Hematopoietic multipotent progenitor cell treated with erythropoietin and hydrocortisone succinate and interleukin-3 and kit ligand, for 8 days (in vitro differentiated cells): ENCODE results near the gene SPECC1L.
"Not testable (repeated sequence)": the region's sequence is repeated elsewhere in the genome, so short reads cannot be mapped to it uniquely, and the experiment has no call there.

ENCODE experiments used
- DNase-seq: peaks from one replicate; pipeline ENCODE4 v3.0.0-alpha.2; 2015

SPECC1L gene

DNA sequence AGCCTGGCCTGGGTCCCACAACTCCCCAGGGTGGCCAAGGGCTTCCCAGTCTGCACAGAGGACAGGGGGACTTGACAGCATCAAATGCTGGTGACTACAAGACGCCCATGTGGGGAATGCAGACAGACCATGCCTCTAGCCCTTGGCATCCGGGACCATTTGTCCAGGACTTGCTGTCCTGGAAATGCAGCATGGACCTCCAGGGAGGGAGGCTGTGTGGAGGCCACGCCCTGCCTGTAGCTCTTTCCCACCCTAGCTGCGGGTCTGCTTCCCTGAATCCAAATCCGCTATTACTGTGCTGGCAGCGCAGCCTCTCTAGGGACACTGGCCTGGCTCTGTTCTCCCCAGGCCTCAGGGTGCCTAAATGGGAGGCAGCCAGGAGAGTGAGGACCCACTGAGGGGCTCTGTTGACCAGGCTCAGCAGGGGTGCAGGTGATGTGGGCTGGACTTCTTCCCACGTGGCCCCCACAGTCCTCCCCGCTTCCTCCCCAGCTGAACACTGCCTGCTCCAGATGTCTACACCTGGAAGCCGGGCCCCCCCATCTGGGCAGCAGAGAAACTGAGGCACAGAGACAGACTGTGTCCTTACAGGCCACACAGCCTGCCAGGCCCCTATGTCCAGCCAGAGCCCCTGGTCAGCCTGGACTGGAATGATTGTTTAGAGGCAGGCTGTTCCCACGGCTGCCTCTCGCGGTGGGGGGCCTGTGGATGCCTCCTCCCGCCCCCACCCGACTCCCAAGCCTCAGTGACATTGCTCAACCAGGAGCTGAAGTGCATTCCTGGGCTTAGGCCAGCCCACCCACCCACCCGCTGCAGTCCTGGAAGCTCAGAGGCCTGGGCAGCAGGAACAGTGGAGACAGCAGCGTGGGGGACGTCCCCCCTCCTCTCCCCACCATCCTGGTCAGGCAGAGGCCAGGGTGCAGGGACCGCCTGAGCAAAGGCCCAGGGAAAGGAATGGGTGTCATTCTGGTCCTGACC is 24.8 kb upstream of the SPECC1L start:
- DNase-seq, result not testable (repeated sequence)

DNA sequence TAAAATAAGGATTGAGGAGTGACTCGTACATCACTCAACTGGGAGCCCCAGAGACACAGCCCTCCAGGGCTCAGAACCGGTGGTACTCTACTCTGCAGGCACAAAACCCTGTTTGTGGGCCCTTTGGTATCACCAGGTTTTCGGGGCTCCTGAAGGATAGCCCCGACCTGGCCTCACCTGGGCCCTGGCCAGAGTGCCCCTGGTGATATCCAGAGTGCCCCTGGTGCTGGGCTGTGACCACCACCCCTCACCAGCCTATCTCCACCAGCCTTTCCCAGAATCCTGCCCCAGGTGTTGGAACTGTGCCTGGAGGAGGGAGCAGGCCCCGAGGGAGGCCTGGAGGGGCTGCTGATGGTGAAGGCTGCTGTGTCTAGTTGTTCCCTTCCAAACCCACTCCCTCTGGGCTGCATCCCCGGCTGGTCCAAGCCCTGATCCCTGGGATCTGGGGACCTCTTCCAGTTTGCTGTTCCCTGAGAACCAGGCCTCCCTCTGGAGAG is 23.6 kb upstream of the SPECC1L start:
- no peak for DNase-seq

DNA sequence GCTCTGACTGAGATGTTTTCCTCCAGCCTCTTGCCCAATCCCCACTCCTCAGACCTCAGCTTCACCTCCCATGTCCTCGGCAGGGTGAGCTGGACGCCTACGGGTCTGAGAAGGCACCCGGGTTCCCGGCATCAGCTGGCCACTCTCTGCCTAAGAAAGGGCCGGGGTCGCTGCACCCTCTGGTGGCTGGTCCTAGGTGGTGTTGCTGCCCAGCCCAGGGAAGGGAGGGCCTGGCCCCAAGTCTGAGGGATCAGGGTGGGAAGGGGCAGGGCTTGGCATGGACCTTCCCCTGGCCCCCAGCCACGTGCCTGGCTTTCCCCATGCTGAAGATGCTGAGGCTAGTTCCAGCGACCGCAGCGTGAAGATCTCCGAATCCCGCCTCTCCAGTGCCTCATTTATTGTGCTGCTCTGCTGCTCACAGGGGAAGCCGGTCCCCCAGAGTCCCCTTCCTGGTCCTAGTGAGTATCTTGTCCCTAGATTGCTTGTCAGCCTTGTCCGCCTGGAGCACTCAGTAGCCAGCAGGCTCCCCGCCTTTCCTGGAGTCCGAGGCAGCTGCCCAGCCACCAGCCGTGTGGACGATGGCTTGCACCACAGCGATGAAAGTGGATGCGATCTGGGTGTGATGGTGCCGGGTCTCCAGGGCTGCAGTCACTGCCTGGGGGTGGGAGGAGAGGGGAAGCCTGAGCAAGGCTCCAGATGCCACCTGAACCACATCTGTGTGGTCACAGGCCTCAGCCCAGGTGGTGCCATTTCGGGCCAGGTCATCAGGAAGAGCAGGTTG is 22.9 kb upstream of the SPECC1L start:
- peak; percentile 61 for DNase-seq

DNA sequence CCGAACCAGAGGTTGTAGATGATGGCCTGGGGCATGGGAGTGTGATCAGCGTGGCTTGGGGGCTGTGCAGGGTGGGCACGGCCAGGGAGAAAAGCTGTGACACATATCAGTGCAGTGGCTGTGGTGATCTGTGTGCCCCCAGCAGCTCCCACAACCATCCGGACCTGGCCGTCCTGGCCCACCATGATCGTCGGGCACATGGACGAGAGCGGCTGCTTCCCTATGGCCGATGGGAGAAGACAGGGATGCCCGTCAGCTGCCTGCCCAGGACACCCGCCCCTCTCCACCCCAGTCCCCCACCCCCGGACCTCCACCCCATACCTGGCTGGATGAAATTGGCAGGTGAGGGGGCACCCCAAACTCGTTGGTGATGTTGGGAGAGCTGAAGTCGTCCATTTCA is 22.0 kb upstream of the SPECC1L start:
- not testable (repeated sequence) for DNase-seq

DNA sequence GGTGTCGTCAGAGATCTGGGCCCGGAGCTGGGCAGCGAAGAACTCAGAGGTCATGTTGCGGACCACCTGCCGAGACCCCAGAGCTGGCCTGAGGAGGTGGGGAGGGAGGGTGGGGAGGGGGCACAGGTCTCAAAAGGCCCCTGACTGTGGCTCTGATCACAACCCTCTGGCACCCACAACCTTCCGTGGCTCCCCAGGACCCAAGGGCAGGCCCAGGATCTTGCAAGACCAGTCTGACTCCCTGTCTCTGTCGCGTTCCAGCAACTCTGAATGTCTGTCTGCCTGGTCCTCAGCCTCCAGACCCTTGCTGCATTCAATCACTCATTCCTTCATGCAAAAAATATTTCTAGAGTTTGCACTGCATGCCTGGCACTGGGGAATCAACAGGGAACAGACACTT is 21.2 kb upstream of the SPECC1L start:
- DNase-seq, result not testable (repeated sequence)

DNA sequence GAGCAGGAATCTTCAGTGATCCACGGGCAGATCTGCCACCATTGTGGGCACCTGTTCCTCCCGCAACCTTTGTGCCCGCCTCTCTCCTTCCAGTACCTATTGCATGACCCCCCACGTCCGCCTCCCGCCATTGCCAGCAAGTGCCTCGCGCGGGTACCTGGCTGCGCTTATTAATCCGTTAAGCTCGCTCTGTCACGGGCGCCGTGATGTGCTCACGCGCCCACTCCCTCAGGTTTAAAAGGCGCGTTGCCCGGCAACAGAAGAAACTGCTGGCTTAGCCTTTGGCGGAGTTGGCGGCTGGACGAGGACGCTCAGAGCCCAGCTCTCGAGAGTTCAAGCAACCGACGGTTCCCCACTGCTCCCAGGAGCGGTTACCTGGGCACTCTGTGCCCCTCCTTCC is 19.3 kb upstream of the SPECC1L start:
- DNase-seq, result not testable (repeated sequence)

DNA sequence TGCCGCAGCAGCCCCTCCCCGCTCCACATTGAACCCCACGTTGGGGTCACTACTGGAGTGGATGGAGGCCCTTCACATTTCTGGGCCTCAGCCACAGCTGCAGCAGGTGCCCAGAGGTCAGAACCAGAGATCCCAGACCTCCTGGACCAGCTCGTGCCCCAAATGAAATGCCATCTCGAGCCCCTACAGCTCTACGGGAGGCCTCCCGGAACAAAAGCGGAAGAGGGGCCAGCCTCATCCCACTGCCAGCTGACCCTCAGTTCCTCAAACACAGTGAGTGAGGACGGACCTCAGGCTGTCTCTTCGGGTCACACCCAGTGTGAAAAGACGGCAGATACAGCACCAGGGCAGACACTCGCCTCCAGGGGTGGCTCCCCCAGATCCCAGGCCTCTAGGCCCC is 17.5 kb upstream of the SPECC1L start:
- not testable (repeated sequence) for DNase-seq

DNA sequence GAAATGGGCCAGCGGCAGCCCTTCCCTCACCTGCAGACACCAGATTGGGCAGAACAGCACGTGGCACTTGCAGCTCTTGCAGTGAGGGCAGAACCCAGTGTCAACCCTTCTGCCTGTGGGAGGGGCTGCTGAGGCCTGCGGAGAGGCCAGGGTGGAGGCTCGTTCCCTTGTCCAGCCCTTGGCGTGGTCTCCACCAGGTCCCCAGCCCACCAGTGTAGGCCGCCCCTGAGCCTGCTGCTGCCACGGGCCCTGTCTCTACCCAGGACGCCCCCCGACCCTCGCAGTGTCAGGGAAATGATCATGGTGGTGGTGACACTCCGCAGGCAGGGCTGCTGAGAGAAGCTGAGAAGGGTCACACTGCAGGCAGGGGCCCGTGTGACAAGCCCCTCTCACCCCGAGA is 14.5 kb upstream of the SPECC1L start:
- DNase-seq, result not testable (repeated sequence)

DNA sequence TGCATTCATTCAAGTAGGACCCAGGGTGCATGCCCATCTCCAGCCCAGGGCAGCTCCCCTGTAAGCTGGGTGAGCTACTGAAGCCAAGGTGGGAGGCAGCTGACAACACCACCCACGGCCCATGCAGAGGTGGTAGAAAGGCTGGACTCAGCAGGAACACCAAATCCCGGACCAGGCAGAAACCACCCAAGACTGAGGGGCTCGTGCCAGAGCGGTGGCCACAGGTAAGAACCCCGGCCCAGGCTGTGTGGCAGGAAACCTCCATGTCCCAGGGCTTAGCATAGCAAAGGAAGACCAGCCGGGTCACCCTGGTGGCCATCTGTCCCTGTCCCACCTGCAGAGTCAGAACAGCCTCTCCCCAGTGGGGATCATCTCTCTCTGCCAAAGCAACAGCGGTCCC is 13.9 kb upstream of the SPECC1L start:
- DNase-seq, result not testable (repeated sequence)

DNA sequence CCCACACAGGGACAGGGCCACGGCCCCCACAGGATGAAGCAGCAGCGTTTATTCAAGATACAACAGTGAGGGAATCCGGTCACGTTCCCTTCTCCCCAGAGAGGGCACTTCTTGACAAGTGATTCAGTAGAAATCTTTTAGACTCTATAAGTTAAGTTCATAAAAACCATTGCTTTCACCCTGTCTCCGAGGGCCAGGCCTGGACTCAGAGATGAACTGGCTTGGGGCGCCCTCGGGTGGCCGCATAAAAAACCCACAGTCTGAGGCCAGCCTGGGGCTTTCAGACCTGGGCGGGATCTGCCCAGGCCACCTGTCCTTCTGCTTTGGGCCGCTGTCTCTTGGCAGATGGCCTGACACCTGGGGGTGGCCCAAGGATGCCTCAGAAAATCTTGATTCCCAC is 11.2 kb upstream of the SPECC1L start:
- peak; percentile 83 for DNase-seq

DNA sequence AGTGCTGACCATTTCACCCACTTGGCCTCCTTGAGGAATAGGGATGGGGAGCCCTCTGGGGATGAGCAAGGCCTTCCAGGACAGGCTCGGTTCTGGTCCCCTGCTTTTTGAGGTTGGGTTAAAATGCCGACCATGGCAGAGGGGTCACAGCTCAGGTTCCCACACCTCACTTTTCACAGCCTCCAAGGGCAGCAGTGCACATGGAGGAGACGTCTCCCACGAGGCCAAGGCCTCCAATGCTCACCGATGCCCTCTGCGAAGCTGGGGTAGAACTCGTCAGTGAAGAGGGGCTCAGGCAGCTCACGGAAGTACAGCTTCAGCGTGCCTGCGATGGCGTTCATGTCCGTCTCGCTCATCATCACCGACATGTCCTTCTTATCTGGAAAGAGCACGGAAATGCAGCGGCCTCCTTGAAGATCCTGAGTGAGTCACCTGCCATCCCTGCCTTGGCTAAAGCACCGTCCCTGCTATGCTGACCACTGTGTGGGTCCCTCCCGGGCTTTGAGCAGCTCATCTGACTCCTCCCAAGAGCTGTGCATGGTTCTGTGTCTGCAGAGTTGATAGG is 8.4 kb upstream of the SPECC1L start:
- DNase-seq, result not testable (repeated sequence)

DNA sequence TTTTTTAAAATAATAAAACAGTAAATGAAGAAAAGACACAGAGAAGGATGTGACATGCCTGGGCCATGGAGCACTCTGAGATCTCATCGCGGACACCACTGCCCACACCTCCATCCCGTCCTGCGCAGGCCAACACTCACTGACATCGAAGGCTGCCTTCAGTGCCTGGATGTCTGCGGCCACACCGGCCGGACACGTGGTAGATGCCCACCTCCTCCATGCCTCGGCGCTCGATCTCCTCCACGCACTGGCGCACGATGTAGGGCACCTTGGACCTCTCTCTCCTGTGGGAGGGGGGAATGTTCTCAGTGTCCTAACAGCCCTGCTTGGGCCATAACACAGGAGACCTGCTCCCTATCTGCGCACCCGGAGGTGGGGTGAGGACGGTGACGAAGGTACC is 7.2 kb upstream of the SPECC1L start:
- not testable (repeated sequence) for DNase-seq

DNA sequence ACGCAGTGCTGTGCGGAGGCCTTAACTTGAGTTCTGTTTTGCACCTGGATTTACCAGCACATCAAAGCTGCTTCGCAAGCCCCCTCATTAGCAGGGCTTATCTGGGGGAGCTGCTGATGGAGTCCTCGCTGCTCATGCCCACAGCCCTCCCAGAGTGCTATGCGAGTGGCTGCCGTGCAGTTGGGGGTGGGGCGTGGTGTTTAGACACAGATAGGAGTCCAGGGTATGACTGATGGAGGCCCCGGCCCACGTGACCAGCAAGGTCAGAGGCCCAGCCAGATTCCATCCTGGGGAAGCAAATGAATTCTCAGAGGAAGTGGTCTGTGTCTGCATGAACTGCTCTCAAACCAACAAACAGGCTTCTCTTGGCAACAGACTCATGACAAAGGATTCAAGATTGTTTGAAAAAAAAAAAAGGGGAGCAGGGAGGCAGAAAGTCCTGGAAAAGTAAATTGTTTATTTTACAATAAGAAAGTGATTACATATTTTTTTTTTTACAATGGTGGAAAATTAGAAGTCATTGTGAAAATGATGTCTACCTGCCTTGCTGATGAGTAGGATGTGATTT is 6.2 kb upstream of the SPECC1L start:
- not testable (repeated sequence) for DNase-seq

DNA sequence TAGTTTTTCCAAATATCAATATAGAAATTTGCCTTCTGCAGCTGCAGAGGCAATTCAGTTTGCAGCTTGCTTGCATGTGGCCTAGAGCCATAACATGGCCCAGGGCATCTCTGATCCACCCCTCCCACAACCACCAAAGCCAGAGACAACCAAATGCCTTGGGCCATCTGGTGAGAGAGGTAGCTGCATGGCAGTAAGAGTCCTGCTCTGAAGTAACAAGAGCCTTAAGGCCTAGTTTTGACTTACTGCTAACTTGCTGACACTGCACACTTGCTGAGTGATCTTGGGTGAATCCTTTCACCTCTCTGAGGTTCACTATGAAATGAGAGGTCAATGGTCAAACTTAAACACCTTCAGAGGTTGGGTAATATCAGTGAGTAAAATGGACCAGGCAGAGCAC is 4.9 kb upstream of the SPECC1L start:
- no peak for DNase-seq

DNA sequence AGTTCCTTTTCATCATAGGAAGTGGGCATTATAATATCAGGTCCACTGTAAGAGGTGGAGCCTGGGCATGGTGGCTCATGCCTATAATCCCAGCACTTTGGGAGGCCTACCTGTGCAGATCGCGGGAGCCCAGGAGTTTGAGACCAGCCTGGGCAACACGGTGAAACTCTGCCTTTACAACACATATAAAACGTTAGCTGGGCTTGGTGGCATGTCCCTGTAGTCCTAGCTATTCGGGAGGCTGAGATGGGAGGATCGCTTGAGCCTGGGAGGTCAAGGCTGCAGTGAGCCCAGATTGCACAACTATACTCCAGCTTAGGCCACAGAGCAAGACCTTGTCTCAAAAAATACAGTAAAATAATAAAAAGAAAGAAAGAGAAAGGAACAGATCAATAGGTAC is 4.1 kb upstream of the SPECC1L start:
- not testable (repeated sequence) for DNase-seq

DNA sequence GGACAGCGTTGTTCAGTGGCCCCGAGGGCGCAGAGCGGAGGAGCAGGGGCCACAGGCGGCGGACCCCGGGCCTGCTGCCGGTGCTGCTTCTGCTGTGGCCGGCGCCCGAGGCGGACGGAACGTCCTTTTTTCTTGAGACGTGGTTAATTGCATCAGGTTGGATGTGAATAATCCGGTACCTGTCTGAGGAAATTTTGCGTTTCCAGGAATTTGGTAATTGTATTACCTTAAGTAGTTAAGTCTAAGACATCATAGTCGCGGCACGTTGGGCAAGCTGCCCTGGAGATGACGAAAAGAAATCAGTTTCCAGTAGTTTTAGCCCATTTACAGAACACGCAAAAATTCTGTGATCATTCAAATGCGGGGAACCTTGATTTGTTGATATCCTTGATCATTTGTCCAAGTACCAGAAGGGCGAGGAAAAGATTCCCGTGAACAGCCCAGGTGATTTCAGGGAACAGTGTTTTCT is 789 bp downstream of the SPECC1L start:
- peak; percentile 14 for DNase-seq

DNA sequence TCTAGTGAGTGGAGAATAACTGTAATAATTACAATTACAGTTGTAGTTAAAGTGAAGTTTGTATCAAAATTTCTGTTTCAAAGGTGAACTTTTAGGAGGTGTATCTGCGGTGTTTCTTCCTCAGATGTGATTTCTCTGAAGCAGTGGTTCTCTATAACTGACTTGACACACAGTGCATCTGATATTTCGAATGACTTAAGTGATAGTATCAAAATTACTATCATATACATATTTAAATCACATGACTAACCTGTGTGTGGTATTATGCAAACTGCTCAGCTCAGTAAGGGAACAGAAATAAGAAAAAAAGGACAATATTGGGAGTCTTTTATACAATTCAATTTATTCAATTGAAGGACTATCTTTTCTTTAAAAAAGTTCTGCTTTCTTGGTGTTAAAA is 2.4 kb downstream of the SPECC1L start:
- DNase-seq, result not testable (repeated sequence)

DNA sequence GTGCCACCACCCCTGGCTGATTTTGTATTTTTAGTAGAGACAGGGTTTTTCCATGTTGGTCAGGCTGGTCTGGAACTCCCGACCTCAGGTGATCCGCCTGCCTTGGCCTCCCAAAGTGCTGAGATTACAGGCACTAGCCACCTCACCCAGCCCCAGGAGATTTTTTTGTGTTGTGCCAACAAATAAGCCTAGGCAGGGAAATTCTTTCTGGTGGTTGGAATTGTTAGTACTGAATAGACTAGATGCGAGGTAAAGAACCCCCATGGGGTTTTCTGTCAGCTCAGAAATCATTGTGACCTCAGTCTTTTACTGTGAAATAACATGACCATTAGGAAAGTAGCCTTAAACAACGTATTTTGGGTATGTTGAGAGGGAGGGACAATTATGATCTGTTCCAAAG is 3.3 kb downstream of the SPECC1L start:
- DNase-seq, result not testable (repeated sequence)

DNA sequence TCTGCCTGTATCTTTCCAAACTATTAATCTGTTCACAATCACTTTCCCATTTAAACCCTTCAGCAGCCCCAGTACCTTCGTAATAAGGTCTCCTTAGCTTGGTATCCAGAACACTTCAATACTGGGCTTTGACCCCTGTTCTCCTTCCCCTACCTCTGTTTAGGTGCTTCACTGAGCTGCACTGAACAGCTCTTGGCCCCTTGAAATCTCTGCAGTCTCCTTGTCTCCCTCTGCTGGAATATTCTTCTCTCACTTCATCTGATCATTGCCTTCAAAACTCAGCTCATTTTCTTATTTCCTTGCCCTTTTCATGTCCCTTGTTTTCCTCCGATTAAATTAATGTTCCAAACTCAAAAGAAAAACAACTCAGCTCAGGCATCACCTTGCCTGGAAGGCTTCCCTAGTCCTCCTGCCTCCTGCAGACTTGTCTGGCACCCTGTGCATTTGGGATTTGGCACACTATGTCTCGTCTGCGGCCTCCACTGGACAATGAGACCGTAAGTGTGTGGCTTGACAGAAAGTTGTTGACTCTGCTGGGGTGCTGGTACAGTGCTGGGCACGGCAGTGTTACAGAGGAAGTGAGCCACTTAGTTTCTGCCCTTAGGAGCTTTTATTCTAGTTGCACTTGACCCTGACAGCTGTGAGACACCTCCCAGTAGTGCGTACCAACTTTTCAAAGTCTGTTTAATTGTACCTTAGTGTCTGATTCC is 4.2 kb downstream of the SPECC1L start:
- DNase-seq, result not testable (repeated sequence)

DNA sequence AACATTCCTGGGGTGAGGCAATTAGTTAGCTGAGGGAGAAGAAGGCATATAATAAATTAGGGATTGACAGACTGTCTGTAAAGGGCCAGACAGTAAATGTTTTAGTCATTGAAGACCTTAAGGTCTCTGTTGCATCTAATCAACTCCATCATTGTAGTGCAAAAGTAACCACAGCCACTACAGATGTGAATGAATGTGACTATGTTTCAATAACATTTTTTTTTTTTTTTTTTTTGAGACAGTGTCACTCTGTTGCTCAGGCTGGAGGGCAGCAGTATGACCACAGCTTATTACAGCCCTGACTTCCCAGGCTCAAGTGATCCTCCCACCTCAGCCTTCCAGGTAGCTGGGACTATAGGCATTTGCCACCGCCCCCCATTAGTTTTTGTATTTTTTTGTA is 9.7 kb downstream of the SPECC1L start:
- not testable (repeated sequence) for DNase-seq

DNA sequence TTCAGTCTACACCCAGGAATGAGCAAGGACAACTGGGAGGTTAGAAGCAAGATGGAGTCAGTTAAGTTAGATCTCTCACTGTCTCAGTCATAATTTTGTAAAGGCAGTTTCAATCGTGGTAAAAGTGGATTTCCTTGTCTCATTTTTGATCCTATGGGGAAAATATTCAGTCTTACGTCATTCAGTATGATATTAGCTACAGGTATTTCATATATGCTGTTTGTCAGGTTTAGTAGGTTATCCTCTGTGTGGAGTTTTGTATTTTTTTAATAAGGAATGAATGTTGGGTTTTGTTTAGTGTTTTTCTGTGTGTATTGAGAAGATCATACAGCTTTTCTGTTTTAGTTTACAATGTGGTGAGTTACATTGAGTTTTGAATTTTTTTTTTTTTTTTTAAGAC is 11.8 kb downstream of the SPECC1L start:
- no peak for DNase-seq

DNA sequence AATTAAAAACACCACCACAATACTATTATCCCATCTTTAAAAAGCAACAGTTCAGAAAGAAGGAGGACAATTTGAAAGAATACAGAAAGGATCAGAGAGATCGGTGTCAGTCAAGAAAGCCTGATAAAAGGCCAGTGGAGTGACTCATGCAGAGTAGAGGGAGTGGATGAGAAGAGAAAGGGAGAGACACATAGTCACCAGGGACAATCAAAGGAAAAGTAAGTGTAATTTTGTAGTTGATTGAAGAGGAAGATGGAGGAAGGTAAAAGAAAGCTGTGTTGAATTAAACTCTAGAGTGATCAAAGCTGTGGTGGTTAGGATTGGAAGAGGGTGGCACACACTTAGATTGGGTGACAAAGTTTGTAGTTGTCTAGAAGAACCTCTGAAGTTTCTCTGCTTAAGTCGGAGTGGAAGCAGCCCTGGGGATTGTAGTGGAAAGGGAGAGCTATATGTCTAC is 14.1 kb downstream of the SPECC1L start:
- DNase-seq, result peak; percentile 50
